D721Med (cell line): ENCODE measurements around the gene AKR7A2.
"Not testable (repeated sequence)": the region's sequence is repeated elsewhere in the genome, so short reads cannot be mapped to it uniquely, and the experiment has no call there.

Experiments used
- DNase-seq: peaks from one replicate; pipeline ENCODE4 v3.0.0; 2011; ENCODE audit warnings: low spot score; ENCODE audit not compliant: insufficient read length
- FAIRE-seq: peaks from 2 replicates; lab custom pipeline; 2011; peaks lifted over from hg19 to GRCh38; lab: Jason Lieb, UNC
- CTCF ChIP-seq: IDR thresholded peaks from 2 replicates; pipeline ENCODE4 v1.5.1; 2012; ENCODE audit warnings: mild to moderate bottlenecking, control low read depth; ENCODE audit not compliant: insufficient read depth; ENCODE audit errors: missing control alignments

Gene AKR7A2

GRCh38 chr1:19307794-19308508 lies 4.0 kb downstream of the AKR7A2 start:
- FAIRE-seq = no peak
- TF ChIP-seq CTCF = no peak
- no peak for DNase-seq

- no peak for FAIRE-seq
- no peak for DNase-seq
- TF ChIP-seq CTCF = no peak
Observed at GRCh38 chr1:19306941-19307340, 5.0 kb downstream of the AKR7A2 start.

- no peak for DNase-seq
Observed at GRCh38 chr1:19305880-19306279, 6.1 kb downstream of the AKR7A2 start.

GRCh38 chr1:19304081-19304480 lies 7.9 kb downstream of the AKR7A2 start:
- not testable (repeated sequence) for FAIRE-seq

More at GRCh38 chr1:19305880-19306279, 6.1 kb downstream of the AKR7A2 start:
- TF ChIP-seq CTCF = no peak
- no peak for FAIRE-seq

GRCh38 chr1:19300211-19300610 lies 11.7 kb downstream of the AKR7A2 start:
- no peak for DNase-seq
- FAIRE-seq = no peak
- TF ChIP-seq CTCF = no peak

More at GRCh38 chr1:19304081-19304480, 7.9 kb downstream of the AKR7A2 start:
- DNase-seq = not testable (repeated sequence)

- FAIRE-seq = no peak
- no peak for TF ChIP-seq CTCF
- no peak for DNase-seq
Observed at GRCh38 chr1:19294638-19295037, 17.3 kb downstream of the AKR7A2 start.

GRCh38 chr1:19289244-19289643 lies 22.7 kb downstream of the AKR7A2 start:
- DNase-seq (no peak), FAIRE-seq (no peak)
- TF ChIP-seq CTCF = no peak

- not testable (repeated sequence) for FAIRE-seq, DNase-seq
Observed at GRCh38 chr1:19288324-19289241, 23.4 kb downstream of the AKR7A2 start, which contains the start of gene AKR7A3. Gene AKR7A3 (minus strand): TSS chr1:19288770. CDS start chr1:19288709, 61 bp downstream.
